Forelimb muscle (tissue), 1 donor: Measurements from ENCODE around the gene CFAP299. TPM values are rescaled to one million over a fixed set of nuclear protein-coding genes. Genes with fewer than 3 reads are reported as not detected.

Experiments
- DNase-seq: peaks from one replicate; pipeline ENCODE4 v3.0.0-alpha.2; 2013; ENCODE audit warnings: low read depth
- polyA plus RNA-seq: library from polyadenylated mRNA; unstranded; fragments of 120-200 nt; gene quantifications from one replicate; pipeline ENCODE4 v1.2.1, GENCODE V29; 2013; ENCODE audit not compliant: insufficient read length

The CFAP299 gene
- polyA plus RNA-seq, 1 donor, result 0.23 TPM

DNA sequence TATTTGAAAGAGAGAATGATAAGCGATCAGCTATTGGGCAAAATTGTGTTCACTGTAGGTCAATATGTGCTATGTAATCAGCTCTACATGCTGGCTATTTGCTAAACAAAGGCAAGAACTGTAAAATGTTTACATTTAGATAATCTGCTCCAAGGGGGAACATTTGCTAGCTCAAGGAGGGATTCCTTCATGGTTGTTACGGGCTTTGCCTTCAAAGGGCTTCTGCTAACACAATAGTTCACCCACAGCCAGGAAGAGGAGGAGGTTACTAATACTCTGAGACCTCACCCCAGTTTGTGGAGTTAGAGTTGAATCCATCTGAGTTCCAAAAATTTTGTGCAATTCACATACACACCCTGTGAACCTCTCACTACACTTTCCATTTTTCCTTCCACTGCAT lies 587.4 kb downstream of the CFAP299 start:
- DNase-seq, result no peak

GRCh38 chr4:80925293-80925692 lies 589.8 kb downstream of the CFAP299 start:
- no peak for DNase-seq

DNA sequence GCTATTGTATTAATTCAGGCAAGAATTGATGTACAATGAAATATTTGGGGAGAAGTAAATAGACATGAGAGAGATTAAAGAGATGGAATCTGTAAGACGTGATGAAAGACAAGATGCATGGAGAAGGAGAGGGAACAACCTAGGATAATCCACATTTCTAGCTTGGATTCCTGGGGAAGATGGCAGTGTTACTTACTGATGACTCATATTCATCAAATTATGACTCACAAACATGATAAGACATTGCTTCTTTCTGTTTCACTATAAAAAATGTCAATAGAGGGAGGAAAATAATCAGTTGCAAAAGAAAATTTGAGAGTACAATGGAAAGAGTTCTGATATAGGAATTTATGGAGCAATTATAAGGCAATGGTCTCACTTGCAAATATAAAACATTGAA lies 590.9 kb downstream of the CFAP299 start:
- no peak for DNase-seq

GRCh38 chr4:80926891-80927290 lies 591.4 kb downstream of the CFAP299 start:
- no peak for DNase-seq

- no peak for DNase-seq
Observed at GRCh38 chr4:80927420-80927819, 591.9 kb downstream of the CFAP299 start.

DNA sequence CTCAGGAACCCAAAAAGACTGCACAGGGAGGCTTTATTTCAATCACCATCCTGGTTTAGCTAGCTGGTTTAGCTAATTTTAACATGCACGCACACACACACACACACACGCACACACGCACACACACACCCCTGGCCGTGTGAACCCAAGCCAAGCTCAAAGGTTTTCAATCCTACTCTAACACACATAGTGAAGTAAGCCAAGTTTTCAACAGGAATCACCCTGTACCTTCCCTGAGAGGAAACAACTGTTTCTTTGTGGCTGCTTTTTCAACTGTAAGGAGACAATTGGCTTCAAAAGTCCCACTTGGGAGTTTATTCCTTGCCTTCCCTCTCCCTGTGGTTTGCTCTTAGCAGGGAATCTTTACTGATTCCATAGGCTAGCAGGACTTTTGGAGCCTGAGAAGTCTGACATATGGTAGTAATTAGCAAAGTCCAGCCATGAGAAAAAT lies 596.1 kb downstream of the CFAP299 start:
- peak; percentile 17 for DNase-seq

- DNase-seq, result peak; percentile 60
Observed at GRCh38 chr4:80948141-80948540, 612.6 kb downstream of the CFAP299 start.

DNA sequence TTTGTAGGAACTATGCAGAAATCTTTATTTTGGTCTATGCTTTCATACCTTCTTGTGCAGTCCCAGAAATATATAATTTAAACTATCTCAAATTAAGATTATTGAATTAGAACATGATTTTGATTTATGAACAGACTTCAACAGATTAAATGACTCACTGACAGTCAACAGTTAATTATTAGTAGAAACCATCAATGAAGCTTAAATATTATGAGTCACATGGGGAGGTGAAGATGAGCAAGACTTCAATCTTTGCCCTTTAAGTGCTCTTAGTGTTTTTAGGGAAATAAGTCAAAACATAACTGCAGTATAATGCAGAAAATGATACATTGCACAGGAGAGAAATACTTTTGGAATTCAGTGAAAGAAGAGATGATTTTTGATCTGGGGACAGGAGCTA lies 613.5 kb downstream of the CFAP299 start:
- no peak for DNase-seq

GRCh38 chr4:80956421-80956820 lies 620.9 kb downstream of the CFAP299 start:
- no peak for DNase-seq

- DNase-seq, result no peak
Observed at GRCh38 chr4:80963051-80963450, 627.5 kb downstream of the CFAP299 start.

DNA sequence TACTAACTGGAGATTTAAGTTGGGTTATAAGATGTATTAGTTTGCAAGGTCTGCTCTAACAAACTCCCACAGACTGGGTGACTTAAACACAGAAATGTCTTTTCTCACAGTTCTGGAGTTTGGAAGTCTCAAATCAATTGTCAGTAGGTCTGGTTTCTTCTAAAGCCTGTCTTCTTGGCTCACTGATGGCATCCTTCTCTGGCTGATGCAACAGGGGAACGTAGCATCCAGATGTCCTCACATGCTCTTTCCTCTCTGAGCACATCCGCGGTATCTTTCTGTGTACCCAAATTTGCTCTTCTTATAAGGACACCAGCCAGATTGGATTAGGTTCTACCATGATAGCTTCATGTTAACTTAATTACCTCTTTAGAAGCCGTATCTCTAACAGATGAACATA lies 631.8 kb downstream of the CFAP299 start:
- no peak for DNase-seq

- DNase-seq, result no peak
Observed at GRCh38 chr4:80980239-80980638, 644.7 kb downstream of the CFAP299 start.

- no peak for DNase-seq
Observed at GRCh38 chr4:80986011-80986410, 650.5 kb downstream of the CFAP299 start.

GRCh38 chr4:80989921-80990544 lies 654.5 kb downstream of the CFAP299 start:
- DNase-seq, result peak; percentile 57

DNA sequence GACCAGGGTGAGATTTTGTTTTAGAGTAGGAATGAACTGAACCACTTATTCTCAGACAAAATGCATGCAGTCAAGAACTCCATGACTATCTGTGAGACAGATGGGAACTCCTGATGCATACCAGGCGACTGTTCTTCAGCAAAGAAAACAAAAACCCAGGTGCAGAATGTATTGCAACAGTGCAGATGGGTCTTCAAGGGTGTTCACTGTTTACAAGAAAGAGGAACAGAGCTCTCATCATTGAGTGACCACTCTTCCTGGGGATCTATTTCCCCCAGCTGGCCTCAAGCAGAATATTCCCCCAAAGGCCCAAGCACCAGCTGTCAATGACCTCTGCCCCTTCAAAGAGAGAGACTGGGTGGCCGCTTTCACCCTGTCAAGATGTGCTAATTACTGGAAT lies 655.3 kb downstream of the CFAP299 start:
- DNase-seq, result no peak

DNA sequence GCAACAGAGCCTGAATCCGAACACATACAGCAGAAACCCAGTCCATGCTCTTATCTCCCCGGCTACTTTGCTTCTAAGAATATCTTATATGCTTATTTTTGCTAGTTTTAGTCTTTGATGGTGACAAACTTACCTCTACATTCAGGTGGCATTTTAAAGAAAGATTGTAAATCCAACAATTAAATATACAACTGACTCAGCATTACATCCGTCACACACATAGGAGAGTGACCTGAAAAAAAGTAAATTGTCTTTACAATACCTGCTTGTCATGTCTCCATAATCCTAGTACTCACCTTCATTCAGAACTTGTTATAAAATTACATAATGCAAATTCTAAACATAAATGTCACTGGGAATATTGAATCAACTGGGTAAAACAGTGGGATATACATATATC lies 664.4 kb downstream of the CFAP299 start:
- no peak for DNase-seq

- DNase-seq, result no peak
Observed at GRCh38 chr4:81003597-81004111, 668.1 kb downstream of the CFAP299 start.

DNA sequence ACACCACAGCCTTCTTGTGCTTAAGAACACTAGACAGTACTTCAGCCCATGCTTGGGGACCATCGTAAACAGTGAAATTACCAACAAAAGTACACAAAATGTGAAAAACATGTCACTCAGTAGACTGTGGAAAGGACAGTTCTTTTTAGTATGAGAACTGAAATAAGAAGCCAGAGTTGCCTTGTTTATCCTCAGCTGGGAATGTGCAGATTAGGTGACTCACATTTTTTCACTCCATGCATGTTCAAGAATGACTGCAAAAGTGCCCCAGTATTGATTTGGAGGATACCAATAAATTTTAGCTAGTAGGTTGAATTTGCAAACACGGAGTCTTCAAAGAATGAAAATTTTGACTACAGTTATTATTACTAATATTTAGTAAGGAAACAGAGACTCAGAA lies 671.9 kb downstream of the CFAP299 start:
- DNase-seq, result no peak

Other genes starting within 250 kb of the CFAP299 start
- 10.6 TPM for gene PRDM8, start 138.2 kb upstream of the CFAP299 start, polyA plus RNA-seq
- gene FGF5, start 69.1 kb upstream of the CFAP299 start, polyA plus RNA-seq, result 0.61 TPM